GM20000 (cell line): Measurements from ENCODE around the gene TFAP2E.

ENCODE experiments used
- DNase-seq: peaks from one replicate; pipeline ENCODE4 v3.0.0; 2012; ENCODE audit warnings: low spot score
- TF ChIP-seq, protein P1 (sequence below): IDR thresholded peaks from 2 replicates; pipeline ENCODE4 v1.5.1; 2012; ENCODE audit warnings: mild to moderate bottlenecking, control low read depth; ENCODE audit errors: extremely low read depth, missing control alignments

Gene TFAP2E

DNA sequence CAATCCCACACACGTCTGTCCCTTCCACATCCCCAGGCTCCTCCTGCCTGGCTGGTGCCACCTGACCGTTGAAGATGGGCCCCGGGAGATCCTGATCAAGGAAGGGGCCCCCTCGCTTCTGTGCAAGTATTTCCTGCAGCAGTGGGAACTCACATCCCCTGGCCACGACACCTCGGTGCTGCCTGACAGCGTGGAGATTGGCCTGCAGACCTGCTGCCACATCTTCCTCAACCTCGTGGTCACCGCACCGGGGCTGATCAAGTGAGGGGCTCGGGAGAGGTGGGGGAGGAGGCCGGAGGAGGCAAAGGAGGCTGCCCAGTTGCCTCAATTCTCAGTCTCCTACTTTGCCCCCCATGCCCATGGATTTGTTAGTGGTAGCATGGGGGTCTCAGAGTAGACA lies 9.9 kb upstream of the TFAP2E start:
- DNase-seq, result no peak
- TF ChIP-seq, protein P1, sequence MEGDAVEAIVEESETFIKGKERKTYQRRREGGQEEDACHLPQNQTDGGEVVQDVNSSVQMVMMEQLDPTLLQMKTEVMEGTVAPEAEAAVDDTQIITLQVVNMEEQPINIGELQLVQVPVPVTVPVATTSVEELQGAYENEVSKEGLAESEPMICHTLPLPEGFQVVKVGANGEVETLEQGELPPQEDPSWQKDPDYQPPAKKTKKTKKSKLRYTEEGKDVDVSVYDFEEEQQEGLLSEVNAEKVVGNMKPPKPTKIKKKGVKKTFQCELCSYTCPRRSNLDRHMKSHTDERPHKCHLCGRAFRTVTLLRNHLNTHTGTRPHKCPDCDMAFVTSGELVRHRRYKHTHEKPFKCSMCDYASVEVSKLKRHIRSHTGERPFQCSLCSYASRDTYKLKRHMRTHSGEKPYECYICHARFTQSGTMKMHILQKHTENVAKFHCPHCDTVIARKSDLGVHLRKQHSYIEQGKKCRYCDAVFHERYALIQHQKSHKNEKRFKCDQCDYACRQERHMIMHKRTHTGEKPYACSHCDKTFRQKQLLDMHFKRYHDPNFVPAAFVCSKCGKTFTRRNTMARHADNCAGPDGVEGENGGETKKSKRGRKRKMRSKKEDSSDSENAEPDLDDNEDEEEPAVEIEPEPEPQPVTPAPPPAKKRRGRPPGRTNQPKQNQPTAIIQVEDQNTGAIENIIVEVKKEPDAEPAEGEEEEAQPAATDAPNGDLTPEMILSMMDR, result no peak

DNA sequence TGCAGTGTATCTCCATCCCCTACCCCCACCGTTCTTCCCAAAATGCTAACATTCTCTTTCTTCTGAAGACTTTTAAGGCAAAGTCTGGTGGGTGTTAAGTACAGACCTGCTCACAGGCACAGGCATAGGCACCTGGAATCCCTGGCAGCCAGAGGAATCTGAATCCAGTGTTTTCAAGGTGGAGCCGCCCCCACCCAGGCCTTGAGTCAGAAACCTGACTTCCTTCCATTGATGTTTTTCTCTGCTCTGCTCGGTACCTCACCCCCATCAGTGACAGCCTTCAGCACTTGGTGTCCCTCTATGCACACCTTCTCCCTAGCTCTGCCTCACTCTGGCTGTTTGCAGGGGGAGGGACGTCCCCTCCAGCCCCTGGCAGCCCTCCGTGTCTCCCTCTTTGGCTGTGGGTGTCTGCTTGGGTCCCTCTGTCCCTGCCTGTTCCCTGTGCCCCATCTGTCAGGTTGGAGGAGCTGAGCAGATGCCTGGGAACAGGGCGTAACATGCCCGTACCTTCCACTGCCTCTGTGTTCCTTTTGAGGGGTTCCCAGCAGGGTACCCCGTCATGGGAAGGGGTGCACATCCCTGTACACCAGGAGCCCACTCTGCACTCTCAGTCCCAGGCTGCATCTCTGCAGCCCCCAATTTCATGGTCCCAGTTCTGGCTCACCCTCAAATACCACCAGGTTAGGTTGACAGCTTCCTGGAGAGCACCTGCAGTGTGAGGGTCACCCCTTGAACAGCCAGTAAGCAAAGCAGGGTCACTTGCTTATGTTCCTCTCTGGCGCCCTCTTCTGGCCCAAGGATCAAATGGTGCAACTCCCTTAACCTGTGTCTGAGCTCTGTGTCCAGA lies 8.9 kb upstream of the TFAP2E start:
- TF ChIP-seq, protein P1, result peak; percentile 77
- peak; percentile 90 for DNase-seq

DNA sequence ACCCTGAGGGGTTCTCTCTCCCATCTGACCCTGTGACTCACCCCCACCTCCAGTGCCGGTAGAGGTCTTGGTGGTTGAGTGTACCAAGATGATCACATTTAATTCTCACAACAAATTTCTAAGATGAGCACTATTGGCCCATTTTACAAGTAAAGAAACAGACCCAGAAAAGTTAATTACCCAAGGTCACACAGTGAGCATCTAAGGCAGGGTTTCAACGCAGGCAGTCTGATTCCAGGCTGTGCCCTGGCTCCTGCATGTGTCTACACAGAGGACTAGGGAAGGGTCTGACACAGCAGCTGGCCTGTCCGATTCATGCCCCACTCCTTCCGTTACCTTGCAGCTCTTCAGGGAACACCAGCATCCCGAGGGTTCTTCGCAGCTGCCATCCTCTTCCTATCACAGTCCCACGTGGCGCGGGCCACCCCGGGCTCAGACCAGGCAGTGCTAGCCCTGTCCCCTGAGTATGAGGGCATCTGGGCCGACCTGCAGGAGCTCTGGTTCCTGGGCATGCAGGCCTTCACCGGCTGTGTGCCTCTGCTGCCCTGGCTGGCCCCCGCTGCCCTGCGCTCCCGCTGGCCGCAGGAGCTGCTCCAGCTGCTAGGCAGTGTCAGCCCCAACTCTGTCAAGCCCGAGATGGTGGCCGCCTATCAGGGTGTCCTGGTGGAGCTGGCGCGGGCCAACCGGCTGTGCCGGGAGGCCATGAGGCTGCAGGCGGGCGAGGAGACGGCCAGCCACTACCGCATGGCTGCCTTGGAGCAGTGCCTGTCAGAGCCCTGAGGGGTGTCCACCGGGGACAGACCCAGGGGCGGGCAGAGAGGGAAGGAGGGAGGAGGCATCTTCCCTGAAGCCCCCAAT lies 8.0 kb upstream of the TFAP2E start:
- TF ChIP-seq, protein P1, result no peak
- no peak for DNase-seq

DNA sequence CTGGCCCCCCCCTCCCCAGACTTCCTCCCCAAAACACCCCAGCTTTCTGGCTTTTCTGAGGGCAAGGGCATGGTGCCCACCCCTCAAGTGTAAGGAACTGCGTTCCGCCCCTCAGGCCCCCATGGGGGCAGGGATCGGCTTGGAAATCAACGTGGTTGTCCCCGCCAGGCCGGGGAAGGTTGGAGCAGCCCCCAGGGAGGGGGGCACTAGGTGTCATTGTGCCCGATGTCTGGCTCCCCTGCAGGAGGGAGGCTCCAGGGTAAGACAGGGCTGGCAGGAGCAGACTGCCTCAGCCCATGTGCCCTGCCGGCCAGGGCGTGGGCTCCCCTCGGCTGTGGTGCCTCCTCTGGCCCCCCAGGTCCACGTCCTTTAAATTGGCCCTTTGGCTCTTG lies 7.4 kb upstream of the TFAP2E start:
- TF ChIP-seq, protein P1, result no peak
- DNase-seq, result no peak

DNA sequence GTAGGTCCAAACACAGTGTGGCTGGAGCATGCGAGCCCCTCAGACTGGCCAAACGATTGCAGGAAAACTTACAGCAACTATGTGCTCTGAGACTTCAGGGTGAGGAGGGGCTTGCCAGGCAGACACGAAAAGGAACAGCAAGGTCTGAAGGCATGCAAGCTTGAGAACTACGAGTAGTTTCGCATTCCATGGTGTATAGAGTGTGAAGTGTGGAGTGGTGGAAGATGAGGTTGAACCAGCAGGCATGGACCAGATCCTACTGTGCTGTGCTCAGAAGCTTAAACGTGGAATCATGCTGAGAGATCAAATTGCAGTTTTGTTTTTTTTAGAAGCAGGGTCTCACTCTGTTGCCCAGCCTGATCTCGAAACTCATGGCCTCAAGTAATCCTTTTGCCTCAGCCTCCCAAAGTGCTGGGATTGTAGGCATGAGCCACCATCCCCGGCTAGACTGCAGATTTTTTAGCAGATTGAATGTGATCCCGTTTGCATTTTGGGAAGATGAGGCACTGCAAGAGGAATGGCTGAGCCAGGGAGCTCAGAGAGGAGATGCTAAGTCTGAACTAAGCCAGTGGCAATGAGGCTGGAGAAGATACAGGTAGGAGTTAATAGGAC lies 5.1 kb upstream of the TFAP2E start:
- TF ChIP-seq, protein P1, result no peak
- DNase-seq, result no peak

DNA sequence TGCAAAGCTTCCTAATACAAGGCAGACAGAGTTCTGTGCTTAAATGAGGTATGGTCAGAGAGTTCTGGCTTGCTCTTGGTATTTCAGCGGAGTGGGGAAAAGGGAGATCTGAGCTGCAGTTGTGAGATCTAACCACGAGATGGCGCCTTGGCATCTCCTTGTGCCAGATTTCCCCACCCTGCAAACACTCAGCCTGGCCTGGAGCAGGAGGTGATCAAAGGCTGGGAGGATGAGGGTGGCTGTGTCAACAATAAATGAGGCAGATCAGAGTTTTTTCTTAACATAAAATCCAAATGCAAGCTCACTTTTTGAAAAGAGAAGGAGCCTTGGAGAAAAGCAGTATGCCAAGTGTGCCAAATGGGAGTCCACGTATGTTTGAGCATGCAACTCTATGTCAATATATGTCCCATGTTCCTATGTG lies 4.1 kb upstream of the TFAP2E start:
- DNase-seq, result peak; percentile 89
- TF ChIP-seq, protein P1, result peak; percentile 71
